Midbrain (tissue), 1 donor: Measurements from ENCODE around the gene CENATAC.
"Not testable (repeated sequence)": the region's sequence is repeated elsewhere in the genome, so short reads cannot be mapped to it uniquely, and the experiment has no call there.

Experiments
- DNase-seq: peaks from one replicate; lab custom pipeline; 2025; lab: John Stamatoyannopoulos, UW

The CENATAC gene

GRCh38 chr11:119026970-119027369, 29.0 kb downstream of the CENATAC start:
- no peak for DNase-seq

GRCh38 chr11:119027561-119028345, 29.8 kb downstream of the CENATAC start:
- DNase-seq = no peak

- no peak for DNase-seq
These were observed 30.6 kb downstream of the CENATAC start for GRCh38 chr11:119028346-119029068.

- no peak for DNase-seq
These were observed 31.1 kb downstream of the CENATAC start for GRCh38 chr11:119029069-119029339.

- peak; percentile 11 for DNase-seq
These were observed 31.5 kb downstream of the CENATAC start for GRCh38 chr11:119029340-119030028.

- no peak for DNase-seq
These were observed 32.0 kb downstream of the CENATAC start for GRCh38 chr11:119030029-119030328.

GRCh38 chr11:119030329-119031047, 32.5 kb downstream of the CENATAC start, which contains the start of gene SLC37A4:
TSS of gene SLC37A4 (minus strand) at chr11:119030877.
- DNase-seq = peak; percentile 98

GRCh38 chr11:119031912-119032280, 34.0 kb downstream of the CENATAC start:
- DNase-seq = no peak

- not testable (repeated sequence) for DNase-seq
These were observed 35.5 kb downstream of the CENATAC start for GRCh38 chr11:119033421-119033820.

- no peak for DNase-seq
These were observed 36.9 kb downstream of the CENATAC start for GRCh38 chr11:119034813-119035212.

- DNase-seq = no peak
These were observed 40.9 kb downstream of the CENATAC start for GRCh38 chr11:119038884-119039283.

GRCh38 chr11:119039471-119039870, 41.5 kb downstream of the CENATAC start:
- DNase-seq = not testable (repeated sequence)

- DNase-seq = no peak
These were observed 44.0 kb downstream of the CENATAC start for GRCh38 chr11:119041821-119042514.

- DNase-seq = no peak
These were observed 45.0 kb downstream of the CENATAC start for GRCh38 chr11:119042927-119043326.

GRCh38 chr11:119044708-119045107, 46.8 kb downstream of the CENATAC start:
- DNase-seq = no peak

GRCh38 chr11:119046489-119046888, 48.6 kb downstream of the CENATAC start:
- DNase-seq = no peak

GRCh38 chr11:119047205-119047604, 49.3 kb downstream of the CENATAC start:
- DNase-seq = no peak

GRCh38 chr11:119048644-119049043, 50.7 kb downstream of the CENATAC start:
- no peak for DNase-seq

GRCh38 chr11:119049081-119049480, 51.1 kb downstream of the CENATAC start:
- no peak for DNase-seq

GRCh38 chr11:119051440-119052162, 53.7 kb downstream of the CENATAC start:
- DNase-seq = no peak

GRCh38 chr11:119052163-119052814, 54.4 kb downstream of the CENATAC start:
- DNase-seq = no peak
